Smooth muscle cell (in vitro differentiated cells): Measurements from ENCODE around the gene SPC24. TPM values are rescaled to one million over a fixed set of nuclear protein-coding genes. Genes with fewer than 3 reads are reported as not detected.

Experiments used
- DNase-seq: peaks from one replicate; lab custom pipeline; 2025; ENCODE audit not compliant: unreplicated experiment; lab: John Stamatoyannopoulos, UW
- H2AFZ ChIP-seq: fragments of 200-600 bp; sonication (generic); 2 replicates; pipeline ENCODE4 v1.6.0; 2016; ENCODE audit warnings: antibody characterized with exemption, low read depth, mild to moderate bottlenecking
- H3F3A ChIP-seq: fragments of 200-600 bp; sonication (generic); 2 replicates; pipeline ENCODE4 v1.6.0; 2017; ENCODE audit warnings: antibody characterized with exemption, low read depth
- H3K27ac ChIP-seq: fragments of 200-600 bp; sonication (generic); 2 replicates; pipeline ENCODE4 v1.5.1; 2016; ENCODE audit warnings: low read depth, mild to moderate bottlenecking
- H3K27me3 ChIP-seq: fragments of 200-600 bp; sonication (generic); 2 replicates; pipeline ENCODE4 v1.6.1; 2016; ENCODE audit warnings: low read depth, mild to moderate bottlenecking
- H3K36me3 ChIP-seq: fragments of 200-600 bp; sonication (generic); 2 replicates; pipeline ENCODE4 v1.5.1; 2016; ENCODE audit warnings: low read depth
- H3K4me1 ChIP-seq: fragments of 200-600 bp; sonication (generic); 2 replicates; pipeline ENCODE4 v1.5.1; 2016; ENCODE audit warnings: low read depth
- H3K4me2 ChIP-seq: fragments of 200-600 bp; sonication (generic); 2 replicates; pipeline ENCODE4 v1.6.0; 2016; ENCODE audit warnings: mild to moderate bottlenecking
- H3K4me3 ChIP-seq: fragments of 200-600 bp; sonication (generic); 2 replicates; pipeline ENCODE4 v1.5.1; 2016; ENCODE audit warnings: mild to moderate bottlenecking
- H3K79me2 ChIP-seq: fragments of 200-600 bp; sonication (generic); 2 replicates; pipeline ENCODE4 v1.6.0; 2016; ENCODE audit warnings: low read depth, mild to moderate bottlenecking
- H3K9ac ChIP-seq: fragments of 200-600 bp; sonication (generic); 2 replicates; pipeline ENCODE4 v1.6.0; 2016; ENCODE audit warnings: low read depth
- H3K9me3 ChIP-seq: fragments of 200-600 bp; sonication (generic); replicated peaks from 2 replicates; pipeline ENCODE4 v1.5.1; 2016; ENCODE audit warnings: low read depth
- H4K20me1 ChIP-seq: fragments of 200-600 bp; sonication (generic); 2 replicates; pipeline ENCODE4 v1.6.0; 2016; ENCODE audit warnings: low read depth
- CTCF ChIP-seq: fragments of 200-600 bp; sonication (generic); IDR thresholded peaks from 2 replicates; pipeline ENCODE4 v1.5.1; 2017; ENCODE audit warnings: borderline replicate concordance, mild to moderate bottlenecking, antibody characterized with exemption; ENCODE audit not compliant: insufficient read depth, poor library complexity, severe bottlenecking
- WGBS: methylation state at CpG from one replicate; pipeline ENCODE4 v1.1.7; 2016; ENCODE audit warnings: low lambda C conversion rate; 5-methylcytosine and 5-hydroxymethylcytosine counted together
- polyA plus RNA-seq: library from polyadenylated mRNA; unstranded; fragments of >200 nt; fragmentation: Nextera tagmentation; extraction: Ambion mirVana; gene quantifications from 2 replicates; pipeline ENCODE4 v1.2.1, GENCODE V29; 2016
- total RNA-seq: library from RNA; depleted of rRNA; stranded (reverse); fragments of >200 nt; gene quantifications from 2 replicates; pipeline ENCODE4 v1.2.3, GENCODE V29; 2014

Gene SPC24
- total and polyA plus RNA-seq, 2 experiments from 2014 or later: 7.6 to 9.7 TPM

- peaks cover 13% of the 10 kb centered on the region for H3K79me2 ChIP-seq
- H2AFZ ChIP-seq: no peak overlapping the region
- H3K27me3 ChIP-seq: no peaks in the 10 kb centered on the region
- H3K4me1 ChIP-seq: no peaks in the 10 kb centered on the region
- H4K20me1 ChIP-seq: peaks cover 6% of the 10 kb centered on the region
- no peak for TF ChIP-seq CTCF
- H3K4me3 ChIP-seq: no peak overlapping the region
- peaks cover 4% of the 10 kb centered on the region for H3F3A ChIP-seq
- no peaks in the 10 kb centered on the region for H3K9me3 ChIP-seq
- no peak overlapping the region for H3K4me2 ChIP-seq
- H3K36me3 ChIP-seq: no peaks in the 10 kb centered on the region
- no peak overlapping the region for H3K9ac ChIP-seq
- no peak overlapping the region for H3K27ac ChIP-seq
- WGBS: 95% methylated on average over 9 of the region's 9 CpGs
- no peak for DNase-seq
These were observed 45.3 kb upstream of the SPC24 start for GRCh38 chr19:11200931-11201330.

GRCh38 chr19:11200015-11200574 is 44.5 kb upstream of the SPC24 start:
- Histone ChIP-seq H3F3A (peaks cover 4% of the 10 kb centered on the region), H3K27ac (no peak overlapping the region), H3K4me1 (no peaks in the 10 kb centered on the region), H3K4me3 (no peak overlapping the region), H3K27me3 (no peaks in the 10 kb centered on the region), H3K9me3 (no peaks in the 10 kb centered on the region), H3K79me2 (peaks cover 22% of the 10 kb centered on the region), H4K20me1 (peaks cover 12% of the 10 kb centered on the region), H3K36me3 (no peaks in the 10 kb centered on the region), H3K9ac (no peak overlapping the region), H3K4me2 (no peak overlapping the region), H2AFZ (no peak overlapping the region)
- WGBS: 93% methylated on average over 15 of the region's 15 CpGs
- no peak for TF ChIP-seq CTCF
- no peak for DNase-seq

- Histone ChIP-seq H3K4me1 (no peaks in the 10 kb centered on the region), H3K27ac (no peak overlapping the region), H3K4me3 (no peak overlapping the region), H2AFZ (no peak overlapping the region), H3K79me2 (peaks cover 23% of the 10 kb centered on the region), H3K27me3 (no peaks in the 10 kb centered on the region), H3K4me2 (no peak overlapping the region), H3F3A (peaks cover 4% of the 10 kb centered on the region), H3K9ac (no peak overlapping the region), H3K36me3 (no peaks in the 10 kb centered on the region), H4K20me1 (peaks cover 15% of the 10 kb centered on the region), H3K9me3 (no peaks in the 10 kb centered on the region)
- no peak for DNase-seq
- WGBS: 91% methylated on average over 5 of the region's 5 CpGs
- TF ChIP-seq CTCF: no peak
These were observed 43.9 kb upstream of the SPC24 start for GRCh38 chr19:11199517-11199916.

- WGBS: 46% methylated on average over 7 of the region's 7 CpGs
These were observed 43.3 kb upstream of the SPC24 start for GRCh38 chr19:11198769-11199424.

More at GRCh38 chr19:11198769-11199424, 43.3 kb upstream of the SPC24 start:
- Histone ChIP-seq H3K9ac (no peak overlapping the region), H3K4me2 (no peak overlapping the region), H3K9me3 (no peaks in the 10 kb centered on the region), H3K79me2 (peaks cover 23% of the 10 kb centered on the region), H3K4me3 (no peak overlapping the region), H3K4me1 (no peaks in the 10 kb centered on the region), H4K20me1 (peaks cover 15% of the 10 kb centered on the region), H3F3A (peaks cover 4% of the 10 kb centered on the region), H3K27me3 (no peaks in the 10 kb centered on the region), H3K36me3 (no peaks in the 10 kb centered on the region), H2AFZ (no peak overlapping the region), H3K27ac (no peak overlapping the region)
- no peak for TF ChIP-seq CTCF
- no peak for DNase-seq
